Renal cortical epithelial cell (primary cell): ENCODE data around the gene SORBS1. TPM values are rescaled to one million over a fixed set of nuclear protein-coding genes. Genes with fewer than 3 reads are reported as not detected.

Source experiments
- DNase-seq: peaks from one replicate; pipeline ENCODE4 v3.0.0-alpha.2; 2011; ENCODE audit warnings: low read depth
- total RNA-seq: library from RNA; depleted of rRNA; stranded (reverse); fragments of >200 nt; gene quantifications from 2 replicates; pipeline ENCODE4 v1.2.3, GENCODE V29; 2014

The SORBS1 gene
- total RNA-seq, 1 donor from 2014 or later = 9.8 TPM

GRCh38 chr10:95408983-95409873, 151.9 kb downstream of the SORBS1 start:
- peak; percentile 74 for DNase-seq

DNA sequence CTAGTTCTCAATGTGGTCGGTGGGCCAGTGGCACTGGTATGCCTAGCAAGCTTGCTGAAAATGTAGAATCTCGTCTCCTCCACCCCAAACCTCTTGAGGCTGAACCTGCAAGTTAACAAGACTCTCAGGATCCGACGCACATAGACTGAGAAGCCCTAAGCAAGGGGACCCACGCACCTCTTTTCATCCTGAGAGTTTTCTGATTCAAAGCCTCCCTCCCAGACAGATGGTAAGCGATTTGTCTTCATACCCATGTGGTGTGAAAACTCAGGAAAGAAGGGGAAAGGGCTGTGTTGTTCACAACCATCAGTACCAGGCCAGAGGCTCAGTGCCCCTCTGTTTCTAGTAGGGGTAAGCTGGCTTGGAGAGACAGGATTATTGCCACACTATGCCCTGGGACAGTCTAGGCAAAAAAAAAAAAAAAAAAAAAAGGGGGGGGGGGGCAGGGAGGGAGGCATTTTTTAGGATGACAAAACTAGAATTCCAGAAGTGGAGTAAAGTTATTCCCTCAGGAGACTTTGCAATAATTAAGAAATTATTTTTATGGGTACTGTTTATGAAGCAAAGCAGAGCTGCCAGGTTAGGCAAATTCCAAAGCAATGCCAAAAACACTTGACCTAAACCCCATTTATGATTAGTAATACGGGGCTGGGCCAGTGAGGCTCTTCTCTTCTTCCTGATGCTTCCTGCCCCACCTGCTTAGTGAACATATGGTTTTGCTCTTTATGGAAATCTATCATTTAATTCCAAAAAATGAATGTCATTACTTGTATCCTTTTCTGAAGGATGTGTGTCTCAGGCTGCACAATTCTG, 152.8 kb downstream of the SORBS1 start:
- DNase-seq = peak; percentile 66

DNA sequence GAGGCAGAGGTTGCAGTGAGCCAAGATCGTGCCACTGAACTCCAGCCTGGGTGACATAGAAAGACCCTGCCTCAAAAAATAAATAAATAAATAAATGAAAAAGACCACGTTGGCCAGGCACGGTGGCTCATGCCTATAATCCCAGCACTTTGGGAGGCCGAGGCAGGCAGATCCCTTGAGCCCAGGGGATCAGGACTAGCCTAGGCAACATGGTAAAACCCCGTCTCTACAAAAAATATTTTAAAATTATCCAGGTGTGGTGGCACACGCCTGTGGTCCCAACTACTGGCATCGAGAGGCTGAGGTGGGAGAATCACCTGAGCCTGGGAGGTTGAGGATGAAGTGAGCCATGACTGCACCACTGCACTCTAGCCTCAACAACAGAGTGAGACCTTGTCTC, 153.6 kb downstream of the SORBS1 start:
- DNase-seq = no peak

- peak; percentile 65 for DNase-seq
These were observed 154.4 kb downstream of the SORBS1 start for GRCh38 chr10:95406651-95407280.

DNA sequence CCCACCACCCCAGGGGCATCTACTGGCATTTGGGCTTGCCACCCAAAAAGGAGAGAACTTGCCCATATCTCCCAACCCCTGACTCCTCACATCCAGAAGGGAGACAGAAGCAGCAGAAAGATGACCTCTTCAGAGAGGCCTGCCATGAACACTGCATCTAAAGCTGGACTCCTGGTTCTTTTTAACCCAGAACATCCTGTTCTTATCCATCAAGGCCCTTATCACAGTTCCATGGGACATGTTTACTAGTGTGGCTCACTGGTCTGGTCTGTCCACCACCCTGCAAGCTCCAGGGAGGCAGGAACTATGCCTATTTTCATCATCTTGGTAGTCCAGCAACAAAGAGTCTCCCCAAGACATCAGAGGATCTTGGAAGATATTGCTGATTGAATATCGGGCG, 155.5 kb downstream of the SORBS1 start:
- no peak for DNase-seq

DNA sequence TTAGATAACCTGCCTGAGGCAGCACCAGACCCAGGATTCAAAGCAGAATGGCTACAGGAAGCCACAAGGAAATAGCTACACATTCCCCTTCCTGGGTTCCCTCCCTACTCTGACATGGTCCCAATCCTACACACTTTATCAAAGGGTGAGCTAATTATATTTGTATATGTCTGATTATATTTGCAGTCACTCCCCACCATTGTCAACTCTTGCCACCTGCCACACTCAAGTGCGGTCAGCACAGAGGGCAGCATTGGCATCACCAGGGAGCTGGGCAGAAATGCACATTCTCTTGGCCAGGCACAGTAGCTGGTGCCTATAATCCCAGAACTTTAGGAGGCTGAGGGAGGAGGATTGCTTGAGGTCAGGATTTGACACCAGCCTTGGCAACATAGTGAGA, 156.3 kb downstream of the SORBS1 start:
- no peak for DNase-seq

- DNase-seq = no peak
These were observed 156.7 kb downstream of the SORBS1 start for GRCh38 chr10:95404462-95404858.

DNA sequence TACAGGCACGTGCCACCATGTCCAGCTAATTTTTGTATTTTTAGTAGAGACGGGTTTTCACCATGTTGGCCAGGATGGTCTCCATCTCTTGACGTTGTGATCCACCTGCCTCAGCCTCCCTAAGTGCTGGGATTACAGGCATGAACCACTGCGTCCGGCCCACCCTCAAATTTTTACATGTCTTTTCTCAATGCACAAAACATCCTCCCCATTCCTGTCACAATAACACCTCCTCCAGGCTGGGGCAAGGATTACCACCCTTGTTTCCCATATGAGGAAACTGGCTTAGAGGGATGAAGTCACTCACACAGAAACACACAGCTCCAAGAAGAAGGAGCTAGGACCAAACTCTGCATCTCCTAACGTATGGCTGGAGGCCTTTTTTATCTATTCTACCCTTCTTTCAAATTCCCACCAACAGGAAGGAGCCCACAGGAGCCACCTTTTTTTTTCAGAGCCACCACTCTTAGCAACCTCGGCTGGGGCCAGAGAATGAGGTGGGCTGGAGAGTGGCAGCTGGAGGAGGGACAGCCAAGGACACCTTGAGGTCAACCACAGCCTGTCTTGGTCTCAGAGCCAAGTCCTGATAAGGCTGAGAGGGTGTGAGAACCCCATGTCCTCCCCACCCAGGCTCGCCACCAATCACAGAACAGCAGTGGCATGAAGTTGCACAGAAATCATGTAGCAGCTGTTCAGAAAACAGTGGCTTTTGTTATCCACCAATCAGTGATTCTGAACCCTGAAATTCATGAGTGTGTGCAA, 157.3 kb downstream of the SORBS1 start:
- no peak for DNase-seq

DNA sequence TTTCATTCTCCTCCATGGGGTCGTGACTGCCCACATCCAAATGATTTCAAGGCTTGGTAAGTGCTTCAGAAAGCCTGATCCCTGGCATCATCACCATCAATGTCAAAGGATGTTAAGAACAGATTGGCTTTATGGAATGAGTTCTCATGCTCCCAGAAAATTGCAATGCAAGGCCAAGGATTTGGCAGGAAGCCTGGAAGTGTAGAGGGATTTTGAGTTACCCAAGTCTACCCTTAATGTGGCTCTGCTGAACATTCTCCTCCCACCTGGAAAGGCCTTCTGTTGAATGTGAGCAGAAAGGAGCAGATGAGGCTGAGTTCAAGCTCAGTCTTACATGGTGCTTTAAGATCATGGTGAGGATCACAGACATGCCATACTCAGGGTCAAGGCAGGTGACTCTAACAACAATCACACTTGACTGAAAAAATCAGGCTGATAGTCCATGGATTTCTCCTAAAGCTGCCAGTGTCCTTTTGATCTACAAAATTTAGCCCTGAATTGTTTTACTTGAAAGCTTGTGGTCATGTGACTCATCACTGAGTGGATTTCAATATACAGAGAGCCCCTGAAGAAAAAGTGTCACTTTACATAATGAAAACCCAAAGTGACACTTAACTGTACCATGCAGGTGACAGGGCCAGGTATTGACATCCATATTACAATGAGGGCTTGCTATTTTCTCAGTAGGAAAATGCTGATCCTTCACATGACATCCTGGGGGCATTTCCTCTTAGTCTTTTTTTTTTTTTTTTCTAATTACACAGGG, 159.3 kb downstream of the SORBS1 start:
- DNase-seq = no peak

GRCh38 chr10:95400787-95401186, 160.4 kb downstream of the SORBS1 start:
- peak; percentile 60 for DNase-seq

GRCh38 chr10:95399183-95399582, 162.0 kb downstream of the SORBS1 start:
- DNase-seq = no peak

DNA sequence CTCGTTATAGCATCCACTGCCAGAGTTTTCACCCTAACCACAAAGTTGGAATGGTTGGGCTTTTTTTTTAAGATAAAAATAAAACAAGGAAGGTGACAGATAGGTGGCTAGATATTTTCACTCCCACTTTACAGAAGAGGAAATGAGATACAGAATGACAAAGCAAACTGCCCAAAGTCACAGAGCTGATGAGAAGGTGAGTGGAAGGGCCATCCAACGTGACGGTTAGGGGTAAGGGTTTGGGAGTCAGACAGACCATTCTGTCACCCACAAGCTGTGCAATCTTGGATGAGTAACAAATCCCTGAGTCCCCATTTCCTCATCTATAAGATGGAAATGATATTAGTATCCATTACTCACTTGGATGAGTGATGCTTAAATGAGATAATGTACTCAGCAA, 163.4 kb downstream of the SORBS1 start:
- DNase-seq = no peak

- DNase-seq = peak; percentile 89
These were observed 165.2 kb downstream of the SORBS1 start for GRCh38 chr10:95395947-95396449.

- peak; percentile 99 for DNase-seq
These were observed 166.8 kb downstream of the SORBS1 start for GRCh38 chr10:95394161-95394880.

DNA sequence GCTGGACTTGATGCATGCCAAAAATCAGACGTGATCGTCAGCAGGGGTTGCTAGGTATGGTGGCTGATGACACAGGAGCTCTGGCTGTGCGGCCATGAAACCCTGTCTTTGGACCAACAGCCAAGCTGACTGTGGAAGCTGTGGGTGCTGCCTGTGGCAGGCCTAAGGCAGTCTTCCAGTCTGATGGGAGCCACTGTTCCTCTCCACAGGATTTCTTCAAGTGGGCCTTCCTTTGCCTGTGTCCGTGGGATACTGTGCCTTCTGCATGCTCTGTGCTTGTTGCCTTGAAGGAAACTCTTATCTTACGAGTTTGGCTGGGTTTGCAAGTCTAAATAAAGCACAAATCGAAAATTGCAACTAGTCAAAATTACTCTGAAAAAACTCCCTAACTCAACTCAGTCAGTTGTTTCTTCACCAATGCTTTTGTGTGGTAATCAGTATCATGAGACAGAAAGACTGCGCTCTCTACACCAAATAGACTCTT, 168.4 kb downstream of the SORBS1 start:
- DNase-seq = no peak

GRCh38 chr10:95392217-95392584, 169.0 kb downstream of the SORBS1 start:
- DNase-seq = no peak

DNA sequence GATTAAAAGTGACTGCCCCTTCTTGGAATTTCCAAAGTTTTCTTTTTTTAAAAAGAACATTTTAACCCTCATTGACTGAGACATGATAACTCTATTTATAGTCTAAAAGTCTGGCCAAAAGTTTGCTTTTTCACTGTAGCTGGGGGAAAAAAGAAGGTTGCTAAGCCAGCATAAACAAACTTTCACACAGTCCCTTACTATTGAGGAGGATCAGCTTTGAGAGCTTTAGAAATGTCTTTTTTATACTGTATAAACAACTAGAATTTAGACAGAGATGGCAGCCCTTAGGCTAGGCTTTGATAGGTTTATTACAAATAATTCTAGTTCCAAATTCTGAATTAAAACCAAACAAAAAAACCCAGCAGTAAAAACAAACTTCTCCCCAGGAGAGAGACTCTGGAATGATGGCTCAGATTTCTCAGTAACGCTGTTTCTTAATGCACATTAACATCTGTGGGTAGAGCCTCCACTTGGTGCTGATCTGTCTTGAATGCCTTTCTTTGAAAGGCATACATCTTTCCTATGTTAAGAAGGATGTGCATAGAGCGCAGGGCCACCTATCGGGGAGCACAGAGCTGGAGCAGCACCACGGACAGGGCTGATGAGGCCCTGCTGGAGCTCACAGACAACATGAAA, 169.5 kb downstream of the SORBS1 start:
- no peak for DNase-seq

DNA sequence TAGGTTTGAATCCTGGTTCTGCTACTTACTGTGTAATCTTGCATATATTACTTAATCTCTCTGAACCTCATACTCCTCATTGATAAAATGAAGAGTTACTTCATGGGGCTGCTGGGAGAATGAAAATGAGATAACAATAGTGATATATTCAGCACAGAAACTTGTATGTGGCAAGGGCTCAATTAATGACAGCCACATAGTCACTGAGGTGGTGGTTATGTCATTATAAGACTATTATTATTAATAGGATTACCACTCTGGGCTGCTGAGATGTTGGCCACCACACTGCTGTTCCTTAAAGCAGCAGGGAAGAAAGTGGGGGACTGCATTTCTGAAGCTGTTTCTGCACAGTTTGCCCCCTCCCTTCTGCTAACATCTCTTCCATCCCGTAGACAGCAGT, 170.0 kb downstream of the SORBS1 start:
- DNase-seq = no peak

DNA sequence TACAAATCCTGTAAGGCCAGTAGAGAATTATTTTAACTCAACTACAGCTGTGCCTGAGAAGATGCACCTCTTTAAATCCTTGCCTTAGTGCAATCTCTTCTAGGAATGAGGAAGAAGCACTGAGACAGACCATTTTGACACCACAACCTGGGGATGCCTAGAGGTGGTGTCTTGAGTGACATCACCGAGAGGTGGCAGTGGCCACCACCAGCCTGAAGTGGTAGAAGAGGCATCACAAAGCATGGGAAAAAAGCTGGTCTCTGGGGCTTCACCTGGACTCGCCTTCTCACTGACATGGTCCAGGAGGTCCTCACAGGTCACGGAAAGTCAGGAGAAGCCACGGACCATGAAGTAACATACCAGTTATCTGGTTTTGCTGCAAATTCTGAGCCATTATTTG, 171.2 kb downstream of the SORBS1 start:
- no peak for DNase-seq
